ENCODE results near the gene SHROOM3. TPM values are rescaled to one million over a fixed set of nuclear protein-coding genes. Genes with fewer than 3 reads are reported as not detected.

SHROOM3 gene
- total and polyA plus RNA-seq, 2 experiments from 2014 or later: 11.3 to 73.5 TPM

DNA sequence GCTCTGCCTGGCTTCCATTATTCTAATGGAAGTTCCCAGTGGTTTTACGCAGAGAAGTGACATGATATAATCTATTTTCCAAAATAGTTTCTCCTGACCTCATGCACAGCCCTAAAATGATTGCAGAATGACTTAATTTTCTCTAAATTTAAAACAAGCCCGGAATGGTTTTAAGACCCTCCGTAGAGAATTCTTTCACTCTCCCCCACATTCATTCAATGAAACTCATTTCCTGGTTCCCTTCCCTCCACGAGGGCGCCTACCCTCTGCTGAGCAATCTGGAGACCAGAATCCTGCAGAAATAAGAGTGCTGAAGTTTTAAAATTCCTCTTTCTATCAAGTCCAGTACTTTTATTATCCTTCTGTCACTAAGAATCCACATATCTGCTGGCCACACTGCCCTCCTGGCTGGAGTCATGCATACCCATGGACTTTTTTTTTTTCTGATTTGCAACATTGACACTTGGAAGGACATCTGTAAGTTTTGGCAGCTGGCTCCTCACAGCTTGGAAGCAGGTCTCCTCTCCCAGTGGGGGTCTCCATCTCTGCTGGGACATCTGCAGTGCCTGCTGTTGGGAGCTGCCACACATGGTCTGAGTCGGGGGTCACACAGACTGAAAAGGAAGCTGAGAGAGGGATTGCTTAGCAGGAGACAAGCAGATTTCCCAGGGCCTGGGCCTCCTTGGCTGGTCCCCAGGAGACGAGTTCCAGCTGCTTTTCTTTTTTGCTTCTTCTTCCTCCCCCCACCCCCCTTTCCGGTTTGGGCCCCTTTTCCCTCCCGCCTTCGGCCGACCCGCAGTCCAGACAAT is 376.8 kb downstream of the SHROOM3 start:
- H3K36me3 ChIP-seq (ENCODE audit: insufficient read depth): no peaks in the 10 kb centered on the region
- Mint-ChIP-seq H3K9me3 (peaks cover 17% of the 10 kb centered on the region), H3K4me3 (no peak overlapping the region), H3K4me1 (peaks cover 13% of the 10 kb centered on the region), H3K27me3 (ENCODE audit: insufficient read depth, low read depth, poor library complexity) (peaks cover 8% of the 10 kb centered on the region), H3K36me3 (ENCODE audit: low read depth) (no peaks in the 10 kb centered on the region; the same call in 2 of the 3 replicates), H3K27ac (no peak overlapping the region; the same call in 1 of the 2 replicates)
- ATAC-seq: peak; percentile 58
- peaks cover 6% of the 10 kb centered on the region; the same call in 1 of the 2 replicates for H3K4me1 ChIP-seq (ENCODE audit: insufficient read depth)
- 0 out of 2 replicates have a peak, but pooled peaks cover 3% of the 10 kb centered on the region for H3K9me2 ChIP-seq (ENCODE audit: insufficient read depth)
- H4K20me1 ChIP-seq (replicated peaks; ENCODE audit: insufficient read depth): no peaks in the 10 kb centered on the region
- peak overlapping the region; percentile 25 for H2AFZ ChIP-seq
- H3K27ac ChIP-seq (ENCODE audit: low read depth): no peak overlapping the region
- no peak overlapping the region for H3K4me2 ChIP-seq
- no peak overlapping the region for H3K4me3 ChIP-seq
- peak; percentile 15 for DNase-seq (ENCODE audit: low spot score)
- H3F3A ChIP-seq (replicated peaks; ENCODE audit: low read depth): no peaks in the 10 kb centered on the region
- no peaks in the 10 kb centered on the region for H3K79me2 ChIP-seq (replicated peaks; ENCODE audit: insufficient read depth)
- no peak for TF ChIP-seq EZH2 (IDR thresholded peaks at IDR 0.05; ENCODE audit: low read depth, unreplicated experiment)
- TF ChIP-seq, protein P1, sequence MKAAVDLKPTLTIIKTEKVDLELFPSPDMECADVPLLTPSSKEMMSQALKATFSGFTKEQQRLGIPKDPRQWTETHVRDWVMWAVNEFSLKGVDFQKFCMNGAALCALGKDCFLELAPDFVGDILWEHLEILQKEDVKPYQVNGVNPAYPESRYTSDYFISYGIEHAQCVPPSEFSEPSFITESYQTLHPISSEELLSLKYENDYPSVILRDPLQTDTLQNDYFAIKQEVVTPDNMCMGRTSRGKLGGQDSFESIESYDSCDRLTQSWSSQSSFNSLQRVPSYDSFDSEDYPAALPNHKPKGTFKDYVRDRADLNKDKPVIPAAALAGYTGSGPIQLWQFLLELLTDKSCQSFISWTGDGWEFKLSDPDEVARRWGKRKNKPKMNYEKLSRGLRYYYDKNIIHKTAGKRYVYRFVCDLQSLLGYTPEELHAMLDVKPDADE (IDR thresholded peaks at IDR 0.05): no peak
- no peak for TF ChIP-seq ZNF114 (CRISPR knock-in tag; IDR thresholded peaks at IDR 0.05)
- TF ChIP-seq, protein P2, sequence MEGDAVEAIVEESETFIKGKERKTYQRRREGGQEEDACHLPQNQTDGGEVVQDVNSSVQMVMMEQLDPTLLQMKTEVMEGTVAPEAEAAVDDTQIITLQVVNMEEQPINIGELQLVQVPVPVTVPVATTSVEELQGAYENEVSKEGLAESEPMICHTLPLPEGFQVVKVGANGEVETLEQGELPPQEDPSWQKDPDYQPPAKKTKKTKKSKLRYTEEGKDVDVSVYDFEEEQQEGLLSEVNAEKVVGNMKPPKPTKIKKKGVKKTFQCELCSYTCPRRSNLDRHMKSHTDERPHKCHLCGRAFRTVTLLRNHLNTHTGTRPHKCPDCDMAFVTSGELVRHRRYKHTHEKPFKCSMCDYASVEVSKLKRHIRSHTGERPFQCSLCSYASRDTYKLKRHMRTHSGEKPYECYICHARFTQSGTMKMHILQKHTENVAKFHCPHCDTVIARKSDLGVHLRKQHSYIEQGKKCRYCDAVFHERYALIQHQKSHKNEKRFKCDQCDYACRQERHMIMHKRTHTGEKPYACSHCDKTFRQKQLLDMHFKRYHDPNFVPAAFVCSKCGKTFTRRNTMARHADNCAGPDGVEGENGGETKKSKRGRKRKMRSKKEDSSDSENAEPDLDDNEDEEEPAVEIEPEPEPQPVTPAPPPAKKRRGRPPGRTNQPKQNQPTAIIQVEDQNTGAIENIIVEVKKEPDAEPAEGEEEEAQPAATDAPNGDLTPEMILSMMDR (conservative IDR thresholded peaks at IDR 0.05; ENCODE audit: low read depth in 2 of 2): no peak
- TF ChIP-seq, protein P3, sequence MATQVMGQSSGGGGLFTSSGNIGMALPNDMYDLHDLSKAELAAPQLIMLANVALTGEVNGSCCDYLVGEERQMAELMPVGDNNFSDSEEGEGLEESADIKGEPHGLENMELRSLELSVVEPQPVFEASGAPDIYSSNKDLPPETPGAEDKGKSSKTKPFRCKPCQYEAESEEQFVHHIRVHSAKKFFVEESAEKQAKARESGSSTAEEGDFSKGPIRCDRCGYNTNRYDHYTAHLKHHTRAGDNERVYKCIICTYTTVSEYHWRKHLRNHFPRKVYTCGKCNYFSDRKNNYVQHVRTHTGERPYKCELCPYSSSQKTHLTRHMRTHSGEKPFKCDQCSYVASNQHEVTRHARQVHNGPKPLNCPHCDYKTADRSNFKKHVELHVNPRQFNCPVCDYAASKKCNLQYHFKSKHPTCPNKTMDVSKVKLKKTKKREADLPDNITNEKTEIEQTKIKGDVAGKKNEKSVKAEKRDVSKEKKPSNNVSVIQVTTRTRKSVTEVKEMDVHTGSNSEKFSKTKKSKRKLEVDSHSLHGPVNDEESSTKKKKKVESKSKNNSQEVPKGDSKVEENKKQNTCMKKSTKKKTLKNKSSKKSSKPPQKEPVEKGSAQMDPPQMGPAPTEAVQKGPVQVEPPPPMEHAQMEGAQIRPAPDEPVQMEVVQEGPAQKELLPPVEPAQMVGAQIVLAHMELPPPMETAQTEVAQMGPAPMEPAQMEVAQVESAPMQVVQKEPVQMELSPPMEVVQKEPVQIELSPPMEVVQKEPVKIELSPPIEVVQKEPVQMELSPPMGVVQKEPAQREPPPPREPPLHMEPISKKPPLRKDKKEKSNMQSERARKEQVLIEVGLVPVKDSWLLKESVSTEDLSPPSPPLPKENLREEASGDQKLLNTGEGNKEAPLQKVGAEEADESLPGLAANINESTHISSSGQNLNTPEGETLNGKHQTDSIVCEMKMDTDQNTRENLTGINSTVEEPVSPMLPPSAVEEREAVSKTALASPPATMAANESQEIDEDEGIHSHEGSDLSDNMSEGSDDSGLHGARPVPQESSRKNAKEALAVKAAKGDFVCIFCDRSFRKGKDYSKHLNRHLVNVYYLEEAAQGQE (IDR thresholded peaks at IDR 0.05; ENCODE audit: unreplicated experiment): no peak
- TF ChIP-seq, protein P4, sequence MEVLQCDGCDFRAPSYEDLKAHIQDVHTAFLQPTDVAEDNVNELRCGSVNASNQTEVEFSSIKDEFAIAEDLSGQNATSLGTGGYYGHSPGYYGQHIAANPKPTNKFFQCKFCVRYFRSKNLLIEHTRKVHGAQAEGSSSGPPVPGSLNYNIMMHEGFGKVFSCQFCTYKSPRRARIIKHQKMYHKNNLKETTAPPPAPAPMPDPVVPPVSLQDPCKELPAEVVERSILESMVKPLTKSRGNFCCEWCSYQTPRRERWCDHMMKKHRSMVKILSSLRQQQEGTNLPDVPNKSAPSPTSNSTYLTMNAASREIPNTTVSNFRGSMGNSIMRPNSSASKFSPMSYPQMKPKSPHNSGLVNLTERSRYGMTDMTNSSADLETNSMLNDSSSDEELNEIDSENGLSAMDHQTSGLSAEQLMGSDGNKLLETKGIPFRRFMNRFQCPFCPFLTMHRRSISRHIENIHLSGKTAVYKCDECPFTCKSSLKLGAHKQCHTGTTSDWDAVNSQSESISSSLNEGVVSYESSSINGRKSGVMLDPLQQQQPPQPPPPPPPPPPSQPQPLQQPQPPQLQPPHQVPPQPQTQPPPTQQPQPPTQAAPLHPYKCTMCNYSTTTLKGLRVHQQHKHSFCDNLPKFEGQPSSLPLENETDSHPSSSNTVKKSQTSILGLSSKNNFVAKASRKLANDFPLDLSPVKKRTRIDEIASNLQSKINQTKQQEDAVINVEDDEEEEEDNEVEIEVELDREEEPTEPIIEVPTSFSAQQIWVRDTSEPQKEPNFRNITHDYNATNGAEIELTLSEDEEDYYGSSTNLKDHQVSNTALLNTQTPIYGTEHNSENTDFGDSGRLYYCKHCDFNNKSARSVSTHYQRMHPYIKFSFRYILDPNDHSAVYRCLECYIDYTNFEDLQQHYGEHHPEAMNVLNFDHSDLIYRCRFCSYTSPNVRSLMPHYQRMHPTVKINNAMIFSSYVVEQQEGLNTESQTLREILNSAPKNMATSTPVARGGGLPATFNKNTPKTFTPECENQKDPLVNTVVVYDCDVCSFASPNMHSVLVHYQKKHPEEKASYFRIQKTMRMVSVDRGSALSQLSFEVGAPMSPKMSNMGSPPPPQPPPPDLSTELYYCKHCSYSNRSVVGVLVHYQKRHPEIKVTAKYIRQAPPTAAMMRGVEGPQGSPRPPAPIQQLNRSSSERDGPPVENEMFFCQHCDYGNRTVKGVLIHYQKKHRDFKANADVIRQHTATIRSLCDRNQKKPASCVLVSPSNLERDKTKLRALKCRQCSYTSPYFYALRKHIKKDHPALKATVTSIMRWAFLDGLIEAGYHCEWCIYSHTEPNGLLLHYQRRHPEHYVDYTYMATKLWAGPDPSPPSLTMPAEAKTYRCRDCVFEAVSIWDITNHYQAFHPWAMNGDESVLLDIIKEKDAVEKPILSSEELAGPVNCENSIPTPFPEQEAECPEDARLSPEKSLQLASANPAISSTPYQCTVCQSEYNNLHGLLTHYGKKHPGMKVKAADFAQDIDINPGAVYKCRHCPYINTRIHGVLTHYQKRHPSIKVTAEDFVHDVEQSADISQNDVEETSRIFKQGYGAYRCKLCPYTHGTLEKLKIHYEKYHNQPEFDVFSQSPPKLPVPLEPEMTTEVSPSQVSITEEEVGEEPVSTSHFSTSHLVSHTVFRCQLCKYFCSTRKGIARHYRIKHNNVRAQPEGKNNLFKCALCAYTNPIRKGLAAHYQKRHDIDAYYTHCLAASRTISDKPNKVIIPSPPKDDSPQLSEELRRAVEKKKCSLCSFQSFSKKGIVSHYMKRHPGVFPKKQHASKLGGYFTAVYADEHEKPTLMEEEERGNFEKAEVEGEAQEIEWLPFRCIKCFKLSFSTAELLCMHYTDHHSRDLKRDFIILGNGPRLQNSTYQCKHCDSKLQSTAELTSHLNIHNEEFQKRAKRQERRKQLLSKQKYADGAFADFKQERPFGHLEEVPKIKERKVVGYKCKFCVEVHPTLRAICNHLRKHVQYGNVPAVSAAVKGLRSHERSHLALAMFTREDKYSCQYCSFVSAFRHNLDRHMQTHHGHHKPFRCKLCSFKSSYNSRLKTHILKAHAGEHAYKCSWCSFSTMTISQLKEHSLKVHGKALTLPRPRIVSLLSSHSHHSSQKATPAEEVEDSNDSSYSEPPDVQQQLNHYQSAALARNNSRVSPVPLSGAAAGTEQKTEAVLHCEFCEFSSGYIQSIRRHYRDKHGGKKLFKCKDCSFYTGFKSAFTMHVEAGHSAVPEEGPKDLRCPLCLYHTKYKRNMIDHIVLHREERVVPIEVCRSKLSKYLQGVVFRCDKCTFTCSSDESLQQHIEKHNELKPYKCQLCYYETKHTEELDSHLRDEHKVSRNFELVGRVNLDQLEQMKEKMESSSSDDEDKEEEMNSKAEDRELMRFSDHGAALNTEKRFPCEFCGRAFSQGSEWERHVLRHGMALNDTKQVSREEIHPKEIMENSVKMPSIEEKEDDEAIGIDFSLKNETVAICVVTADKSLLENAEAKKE (CRISPR knock-in tag; IDR thresholded peaks at IDR 0.05): no peak
- no peak for TF ChIP-seq STAT1 (IDR thresholded peaks at IDR 0.05; ENCODE audit: unreplicated experiment)
- no peak for TF ChIP-seq JUNB (IDR thresholded peaks at IDR 0.05; ENCODE audit: unreplicated experiment)
- TF ChIP-seq POLR2AphosphoS5 (IDR thresholded peaks at IDR 0.05; ENCODE audit: low read depth): no peak
- H3K27me3 ChIP-seq (ENCODE audit: insufficient read depth): no peaks in the 10 kb centered on the region

All from GM23338 (cell line).